NCI-H128 (cell line): ENCODE measurements around the gene ATG12.
"Not testable (repeated sequence)": the region's sequence is repeated elsewhere in the genome, so short reads cannot be mapped to it uniquely, and the experiment has no call there.

Experiments
- DNase-seq: peaks from one replicate; lab custom pipeline; 2025; ENCODE audit not compliant: unreplicated experiment; lab: John Stamatoyannopoulos, UW

Gene ATG12

GRCh38 chr5:115809946-115810345 lies 31.4 kb downstream of the ATG12 start:
- no peak for DNase-seq

DNA sequence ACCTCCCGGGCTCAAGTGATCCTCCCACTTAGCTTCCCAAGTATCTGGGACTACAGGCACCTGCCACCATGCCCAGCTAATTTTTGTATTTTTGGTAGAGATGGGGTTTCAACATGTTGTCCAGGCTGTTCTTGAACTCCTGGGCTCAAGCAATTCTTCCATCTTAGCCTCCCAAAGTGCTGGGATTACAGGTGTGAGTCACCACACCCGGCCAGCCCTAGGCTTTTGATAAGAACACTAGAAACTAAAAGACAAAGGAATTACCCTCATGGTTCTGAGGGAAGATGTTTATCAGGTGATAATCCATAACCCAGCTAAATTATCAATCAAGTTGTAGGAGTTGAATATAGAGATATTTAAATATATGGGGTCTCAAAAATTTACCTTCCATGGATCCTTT lies 33.3 kb downstream of the ATG12 start:
- not testable (repeated sequence) for DNase-seq

- no peak for DNase-seq
Measured at GRCh38 chr5:115807654-115808052, 33.7 kb downstream of the ATG12 start.

GRCh38 chr5:115806986-115807653 lies 34.2 kb downstream of the ATG12 start:
- no peak for DNase-seq

- no peak for DNase-seq
Measured at GRCh38 chr5:115801984-115802383, 39.4 kb downstream of the ATG12 start.

DNA sequence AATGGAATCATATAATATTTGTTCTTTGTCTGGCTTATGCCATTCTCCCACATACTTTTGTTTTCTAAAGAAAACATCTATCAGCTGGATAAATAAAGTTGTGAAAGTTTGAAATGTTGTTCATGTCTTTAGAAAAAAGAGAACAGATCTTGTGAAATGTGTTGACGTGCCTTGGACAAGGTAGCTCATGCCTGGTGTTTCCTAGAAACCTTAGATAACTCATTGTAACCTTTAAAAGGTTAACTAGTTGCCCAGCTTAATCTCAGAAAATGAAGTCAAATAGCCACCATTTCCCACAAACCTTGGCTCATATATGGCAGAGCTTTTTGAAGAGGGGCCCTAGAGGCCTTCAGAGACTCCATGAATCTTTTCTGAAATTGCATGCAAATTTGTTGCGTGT lies 40.2 kb downstream of the ATG12 start:
- DNase-seq: no peak

GRCh38 chr5:115800108-115800507 lies 41.3 kb downstream of the ATG12 start:
- DNase-seq: no peak

GRCh38 chr5:115798252-115798651 lies 43.1 kb downstream of the ATG12 start:
- DNase-seq: no peak

DNA sequence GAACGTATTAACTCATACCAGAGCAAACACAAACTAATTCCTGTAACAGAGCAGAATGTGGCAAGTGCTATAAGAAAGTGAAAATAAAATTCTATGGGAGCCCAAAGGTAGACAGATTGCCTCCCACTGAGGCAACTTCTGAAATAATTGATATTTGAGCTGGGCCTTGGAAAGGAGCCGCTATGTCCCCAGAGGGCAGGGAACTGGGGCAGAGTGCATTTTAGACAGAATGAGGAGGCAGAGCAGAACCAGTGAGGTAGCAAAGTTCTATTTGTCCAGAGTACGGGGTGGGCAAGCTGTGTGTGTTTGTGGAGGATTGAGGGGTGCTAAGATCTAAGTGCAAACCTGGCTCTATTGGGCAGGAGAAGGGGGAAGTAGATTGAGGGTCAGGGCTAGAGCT lies 44.7 kb downstream of the ATG12 start:
- DNase-seq: no peak

DNA sequence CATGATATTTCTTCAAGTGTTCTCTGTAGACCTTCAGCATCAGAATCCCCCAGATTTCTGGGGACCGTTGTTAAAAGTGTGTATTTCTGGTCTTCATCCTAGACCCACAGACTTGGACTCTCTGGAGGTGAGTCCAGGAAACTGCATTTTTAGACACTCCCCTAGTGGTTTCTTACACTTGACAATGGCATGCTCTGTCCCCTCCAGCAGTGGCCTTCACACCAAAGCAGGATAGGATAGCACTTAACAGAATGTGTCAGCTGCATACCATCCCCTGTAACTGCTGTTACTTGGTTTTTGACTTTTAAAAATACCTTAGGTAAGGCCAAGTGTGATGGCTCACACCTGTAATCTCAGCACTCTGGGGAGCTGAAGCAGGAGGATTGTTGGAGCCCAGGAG lies 45.7 kb downstream of the ATG12 start:
- no peak for DNase-seq

- DNase-seq: no peak
Measured at GRCh38 chr5:115788440-115788839, 52.9 kb downstream of the ATG12 start.

GRCh38 chr5:115787426-115787825 lies 53.9 kb downstream of the ATG12 start:
- no peak for DNase-seq

DNA sequence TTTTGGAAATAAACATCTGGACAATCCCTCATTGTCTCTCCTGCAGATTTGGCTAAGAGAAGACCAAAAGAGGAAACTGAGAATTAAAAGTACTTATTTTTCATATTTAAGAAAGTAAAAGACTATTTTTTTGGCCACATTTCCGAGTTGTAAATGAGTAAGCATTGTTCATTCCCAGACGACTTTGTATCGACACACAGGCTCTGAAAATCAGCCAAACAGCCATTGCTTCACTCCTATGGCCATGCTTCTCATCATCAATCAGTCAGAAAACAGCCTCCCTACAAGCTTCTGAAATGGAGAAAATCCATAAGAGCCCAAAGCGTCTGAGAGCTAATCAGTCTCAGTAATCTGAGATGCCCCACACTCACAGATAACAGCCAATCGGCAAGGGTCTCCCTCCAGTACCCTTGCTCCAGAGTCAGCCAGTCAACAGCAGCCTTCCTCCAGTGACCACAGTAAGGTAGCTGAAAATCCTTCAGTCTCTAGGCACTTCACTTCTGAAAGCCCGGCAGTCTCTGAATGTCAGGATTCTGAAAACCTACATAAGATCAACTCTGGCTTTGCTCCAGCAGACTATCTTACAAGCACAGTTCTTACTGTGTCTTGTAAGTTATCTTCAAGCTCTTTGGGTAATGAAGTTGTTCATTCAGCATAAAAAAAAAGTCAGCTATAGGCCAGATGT lies 55.8 kb downstream of the ATG12 start:
- no peak for DNase-seq

GRCh38 chr5:115778417-115778816 lies 62.9 kb downstream of the ATG12 start:
- DNase-seq: no peak
